HepG2 (cell line): ENCODE data around the gene RAB24. TPM values are rescaled to one million over a fixed set of nuclear protein-coding genes. Genes with fewer than 3 reads are reported as not detected.

Experiments
- ATAC-seq: fragments of 200-7000 bp; cut with Tn5 transposase; 3 replicates; pipeline ENCODE4 v1.9.1; 2020; ENCODE audit warnings: mild to moderate bottlenecking, moderate library complexity
- BruUV-seq: library from RNA; stranded (reverse); fragments of 400-500 nt; replicated peaks from 2 replicates; lab custom pipeline; 2021; lab: Mats Ljungman, UMichigan
- CTCF ChIA-PET: fragments of 300-600 bp; formaldehyde crosslinking; extraction: SDS; loops from one replicate; lab custom pipeline; 2021; ENCODE audit warnings: low total read pairs, inconsistent platforms, low intra/inter-chr PET ratio; lab: Yijun Ruan, JAX
- POLR2A ChIA-PET: fragments of 350-600 bp; sonication (Branson Sonifier 250); formaldehyde crosslinking; loops from one replicate; lab custom pipeline; 2020; ENCODE audit warnings: antibody characterized with exemption, inconsistent platforms; lab: Yijun Ruan, JAX
- DNase-seq: peaks from one replicate; pipeline ENCODE4 v3.0.0-alpha.2; 2015; ENCODE audit warnings: low spot score
- FAIRE-seq: peaks from 3 replicates; lab custom pipeline; 2011; peaks lifted over from hg19 to GRCh38; lab: Jason Lieb, UNC
- H2AFZ ChIP-seq: one replicate; pipeline ENCODE4 v1.6.1; 2011; ENCODE audit warnings: low read length, inconsistent platforms
- H3K27ac ChIP-seq: fragments of 300-600 bp; 3 replicates; pipeline ENCODE4 v1.8.0; 2011; ENCODE audit warnings: mixed run types, mild to moderate bottlenecking, mixed read lengths, low read length, inconsistent platforms; ENCODE audit not compliant: insufficient read depth; ENCODE audit errors: extremely low read length
- H3K27me3 ChIP-seq, 2 experiments: fragments of 200-600 bp in 1 of 2; 2 replicates in 1 of 2; 3 replicates in 1 of 2; pipeline versions ENCODE4 v1.6.0 to v1.8.0; 2011; ENCODE audit warnings: low read length in 2 of 2, mild to moderate bottlenecking in 2 of 2, moderate library complexity in 2 of 2, inconsistent platforms in 1 of 2; ENCODE audit not compliant: insufficient read depth in 2 of 2, control insufficient read depth in 1 of 2
- H3K36me3 ChIP-seq, 2 experiments: fragments of 200-600 bp in 1 of 2; replicated peaks in 1 of 2; 2 replicates in 1 of 2; 3 replicates in 1 of 2; pipeline versions ENCODE4 v1.5.1 to v1.8.0; 2011; ENCODE audit warnings: low read length in 2 of 2, inconsistent platforms in 1 of 2; ENCODE audit not compliant: insufficient read depth in 2 of 2, control insufficient read depth in 1 of 2
- H3K4me1 ChIP-seq: 2 replicates; pipeline ENCODE4 v1.5.1; 2012; ENCODE audit warnings: low read length, inconsistent platforms; ENCODE audit not compliant: insufficient read depth
- H3K4me2 ChIP-seq: 2 replicates; pipeline ENCODE4 v1.6.0; 2011; ENCODE audit warnings: low read depth, low read length, inconsistent platforms
- H3K4me3 ChIP-seq, 3 experiments: fragments of 200-600 bp in 1 of 3; sonication (generic), shearing (Covaris generic) in 1 of 3; replicated peaks in 1 of 3; 2 replicates each; pipeline ENCODE4 v1.5.1; 2011 to 2016; ENCODE audit warnings: low read length in 3 of 3, inconsistent platforms in 2 of 3, low read depth in 2 of 3, mild to moderate bottlenecking in 2 of 3, control low read depth in 1 of 3, mixed read lengths in 1 of 3; ENCODE audit not compliant: insufficient read depth in 1 of 3
- H3K79me2 ChIP-seq: one replicate; pipeline ENCODE4 v1.6.1; 2011; ENCODE audit warnings: low read length, inconsistent platforms; ENCODE audit not compliant: insufficient read depth
- H3K9ac ChIP-seq: 2 replicates; pipeline ENCODE4 v1.6.0; 2011; ENCODE audit warnings: mild to moderate bottlenecking, low read depth, low read length, inconsistent platforms; ENCODE audit not compliant: insufficient read depth
- H3K9me3 ChIP-seq: 2 replicates; pipeline ENCODE4 v1.5.1; 2012; ENCODE audit warnings: mild to moderate bottlenecking, low read length
- H4K20me1 ChIP-seq: 2 replicates; pipeline ENCODE4 v1.6.0; 2011; ENCODE audit warnings: inconsistent platforms, mild to moderate bottlenecking, low read length, moderate library complexity; ENCODE audit not compliant: insufficient read depth
- CAMTA2 ChIP-seq: sonication (generic); formaldehyde crosslinking; IDR thresholded peaks from 2 replicates; pipeline ENCODE4 v1.4.0; 2020; ENCODE audit warnings: mild to moderate bottlenecking, missing genetic modification reagents, borderline replicate concordance
- HES4 ChIP-seq: sonication (generic); formaldehyde crosslinking; IDR thresholded peaks from 2 replicates; pipeline ENCODE4 v1.9.0; 2021; ENCODE audit warnings: mild to moderate bottlenecking, missing genetic modification reagents, borderline replicate concordance
- PCBP2 ChIP-seq: fragments of 200-400 bp; formaldehyde crosslinking; optimal IDR thresholded peaks from 2 replicates; pipeline ENCODE3; 2018; ENCODE audit warnings: low read length, low read depth; ENCODE audit not compliant: poor library complexity, severe bottlenecking
- RAD21 ChIP-seq: fragments of 450-650 bp; formaldehyde crosslinking; IDR thresholded peaks from 2 replicates; pipeline ENCODE4 v1.5.0; 2020; ENCODE audit warnings: mild to moderate bottlenecking
- SAFB2 ChIP-seq: sonication (generic); formaldehyde crosslinking; IDR thresholded peaks from 2 replicates; pipeline ENCODE4 v1.5.1; 2020; ENCODE audit warnings: missing genetic modification reagents, low read depth, mild to moderate bottlenecking, borderline replicate concordance
- SP4 ChIP-seq: sonication (generic); formaldehyde crosslinking; IDR thresholded peaks from 2 replicates; pipeline ENCODE4 v1.8.1; 2023; ENCODE audit warnings: mild to moderate bottlenecking, missing genetic modification reagents
- STAT5B ChIP-seq: sonication (generic); formaldehyde crosslinking; IDR thresholded peaks from 2 replicates; pipeline ENCODE4 v1.4.0; 2020; ENCODE audit warnings: missing genetic modification reagents
- TBP ChIP-seq: sonication (generic); formaldehyde crosslinking; IDR thresholded peaks from 2 replicates; pipeline ENCODE4 v1.5.0; 2020; ENCODE audit warnings: missing genetic modification reagents
- ZC3H13 ChIP-seq: sonication (generic); formaldehyde crosslinking; IDR thresholded peaks from 2 replicates; pipeline ENCODE4 v1.8.1; 2023; ENCODE audit warnings: mild to moderate bottlenecking, missing genetic modification reagents, moderate library complexity
- ZKSCAN5 ChIP-seq: sonication (generic); formaldehyde crosslinking; IDR thresholded peaks from 2 replicates; pipeline ENCODE4 v1.5.1; 2020; ENCODE audit warnings: mild to moderate bottlenecking, missing genetic modification reagents
- ZNF484 ChIP-seq: sonication (generic); formaldehyde crosslinking; IDR thresholded peaks from 2 replicates; pipeline ENCODE4 v1.5.1; 2020; ENCODE audit warnings: mild to moderate bottlenecking, low read depth, missing genetic modification reagents, borderline replicate concordance
- ZNF552 ChIP-seq: sonication (generic); formaldehyde crosslinking; IDR thresholded peaks from 2 replicates; pipeline ENCODE4 v1.9.0; 2022; ENCODE audit warnings: missing genetic modification reagents, mild to moderate bottlenecking, borderline replicate concordance
- ZNF775 ChIP-seq: sonication (generic); formaldehyde crosslinking; IDR thresholded peaks from 2 replicates; pipeline ENCODE4 v1.4.0; 2020; ENCODE audit warnings: missing genetic modification reagents, mild to moderate bottlenecking, moderate library complexity, borderline replicate concordance
- ZNF776 ChIP-seq: sonication (generic); formaldehyde crosslinking; IDR thresholded peaks from 2 replicates; pipeline ENCODE4 v1.4.0; 2020; ENCODE audit warnings: mild to moderate bottlenecking, missing genetic modification reagents
- WGBS: methylation state at CpG from one replicate; pipeline ENCODE4 v1.1.6; 2017; ENCODE audit warnings: low lambda C conversion rate; 5-methylcytosine and 5-hydroxymethylcytosine counted together
- in situ Hi-C: cut with HindIII; loops from 2 replicates; pipeline ENCODE4 v1.10.0; 2017; ENCODE audit warnings: low pct_unique_long_range_greater_than_20kb; ENCODE audit not compliant: extremely low pct_ligation_motif_present
- intact Hi-C: fragments of 100-400 bp; cut with micrococcal nuclease; formaldehyde crosslinking; loops from one replicate; pipeline ENCODE4 v1.10.0; 2022; ENCODE audit not compliant: unreplicated experiment
- polyA plus RNA-seq, 8 experiments: library from polyadenylated mRNA; depleted of rRNA in 3 of 8; stranded (reverse) in 7 of 8; unstranded in 1 of 8; fragments of >200 nt; fragmentation: Illumina TruSeq in 4 of 8; extraction: Trizol in 4 of 8; gene quantifications; 2 replicates each; pipeline versions ENCODE4 v1.2.1 to v1.2.3, GENCODE V29; 2011 to 2016; ENCODE audit warnings: low read depth in 4 of 8, missing spikeins in 1 of 8, mixed read lengths in 1 of 8; ENCODE audit not compliant: insufficient read depth in 1 of 8
- total RNA-seq, 5 experiments: library from RNA; depleted of rRNA; stranded (reverse); fragments of >200 nt; fragmentation: Illumina TruSeq; extraction: Trizol; gene quantifications; 2 replicates each; pipeline ENCODE4 v1.2.3, GENCODE V29; 2016; ENCODE audit warnings: low read depth in 1 of 5
- TF ChIP-seq, protein P1 (sequence below): sonication (generic); formaldehyde crosslinking; IDR thresholded peaks from 2 replicates; pipeline ENCODE4 v1.4.0; 2020; ENCODE audit warnings: missing genetic modification reagents
- TF ChIP-seq, protein P2 (sequence below), 2 experiments: fragments of 450-650 bp in 1 of 2; sonication (generic) in 1 of 2; formaldehyde crosslinking; IDR thresholded peaks; 2 replicates each; pipeline versions ENCODE4 v1.5.0 to v1.8.0; 2020 to 2022; ENCODE audit warnings: mild to moderate bottlenecking in 1 of 2, missing genetic modification reagents in 1 of 2

RAB24 gene
- total and polyA plus RNA-seq, 2 of the 13 experiments (the other 11 are each of a cell fraction or from before 2014, with no cell fraction given), result 22.9 to 63.7 TPM

DNA sequence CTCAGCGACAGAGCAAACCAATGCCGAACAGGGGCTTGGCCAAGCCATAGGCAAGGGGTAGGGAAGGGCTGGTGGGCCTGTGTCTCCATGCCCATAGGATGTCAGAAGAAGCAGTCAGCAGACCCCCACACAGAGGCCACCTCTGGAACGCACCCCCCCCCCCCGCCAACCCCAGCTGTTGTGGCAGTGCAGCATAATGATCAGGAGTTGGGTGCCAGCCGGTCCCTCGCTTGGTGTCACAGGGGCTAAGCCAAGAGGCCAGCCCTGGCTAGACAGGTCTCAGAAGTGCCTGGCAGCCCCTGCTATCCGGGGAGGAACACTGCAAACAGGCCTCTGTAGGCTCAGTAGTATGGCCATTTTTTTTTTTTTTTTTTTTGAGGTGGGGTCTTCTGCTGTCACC is 11.9 kb upstream of the RAB24 start:
- Histone ChIP-seq H3K36me3 (peaks cover 4 to 9% of the 10 kb centered on the region in 2 experiments; a peak in 2 of 5 replicates), H2AFZ (no peak overlapping the region), H3K9me3 (no peaks in the 10 kb centered on the region), H3K27ac (peak overlapping the region; percentile 29)
- intact Hi-C loops, result loop anchor here (5.0 kb wide), 1 partner anchor 52 kb away; no protein-coding TSS in a partner anchor
- CTCF ChIA-PET, result no interaction called here
- TF ChIP-seq, protein P1, sequence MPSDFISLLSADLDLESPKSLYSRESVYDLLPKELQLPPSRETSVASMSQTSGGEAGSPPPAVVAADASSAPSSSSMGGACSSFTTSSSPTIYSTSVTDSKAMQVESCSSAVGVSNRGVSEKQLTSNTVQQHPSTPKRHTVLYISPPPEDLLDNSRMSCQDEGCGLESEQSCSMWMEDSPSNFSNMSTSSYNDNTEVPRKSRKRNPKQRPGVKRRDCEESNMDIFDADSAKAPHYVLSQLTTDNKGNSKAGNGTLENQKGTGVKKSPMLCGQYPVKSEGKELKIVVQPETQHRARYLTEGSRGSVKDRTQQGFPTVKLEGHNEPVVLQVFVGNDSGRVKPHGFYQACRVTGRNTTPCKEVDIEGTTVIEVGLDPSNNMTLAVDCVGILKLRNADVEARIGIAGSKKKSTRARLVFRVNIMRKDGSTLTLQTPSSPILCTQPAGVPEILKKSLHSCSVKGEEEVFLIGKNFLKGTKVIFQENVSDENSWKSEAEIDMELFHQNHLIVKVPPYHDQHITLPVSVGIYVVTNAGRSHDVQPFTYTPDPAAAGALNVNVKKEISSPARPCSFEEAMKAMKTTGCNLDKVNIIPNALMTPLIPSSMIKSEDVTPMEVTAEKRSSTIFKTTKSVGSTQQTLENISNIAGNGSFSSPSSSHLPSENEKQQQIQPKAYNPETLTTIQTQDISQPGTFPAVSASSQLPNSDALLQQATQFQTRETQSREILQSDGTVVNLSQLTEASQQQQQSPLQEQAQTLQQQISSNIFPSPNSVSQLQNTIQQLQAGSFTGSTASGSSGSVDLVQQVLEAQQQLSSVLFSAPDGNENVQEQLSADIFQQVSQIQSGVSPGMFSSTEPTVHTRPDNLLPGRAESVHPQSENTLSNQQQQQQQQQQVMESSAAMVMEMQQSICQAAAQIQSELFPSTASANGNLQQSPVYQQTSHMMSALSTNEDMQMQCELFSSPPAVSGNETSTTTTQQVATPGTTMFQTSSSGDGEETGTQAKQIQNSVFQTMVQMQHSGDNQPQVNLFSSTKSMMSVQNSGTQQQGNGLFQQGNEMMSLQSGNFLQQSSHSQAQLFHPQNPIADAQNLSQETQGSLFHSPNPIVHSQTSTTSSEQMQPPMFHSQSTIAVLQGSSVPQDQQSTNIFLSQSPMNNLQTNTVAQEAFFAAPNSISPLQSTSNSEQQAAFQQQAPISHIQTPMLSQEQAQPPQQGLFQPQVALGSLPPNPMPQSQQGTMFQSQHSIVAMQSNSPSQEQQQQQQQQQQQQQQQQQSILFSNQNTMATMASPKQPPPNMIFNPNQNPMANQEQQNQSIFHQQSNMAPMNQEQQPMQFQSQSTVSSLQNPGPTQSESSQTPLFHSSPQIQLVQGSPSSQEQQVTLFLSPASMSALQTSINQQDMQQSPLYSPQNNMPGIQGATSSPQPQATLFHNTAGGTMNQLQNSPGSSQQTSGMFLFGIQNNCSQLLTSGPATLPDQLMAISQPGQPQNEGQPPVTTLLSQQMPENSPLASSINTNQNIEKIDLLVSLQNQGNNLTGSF, result no peak
- no peak for TF ChIP-seq ZNF552
- TF ChIP-seq ZNF484 (CRISPR knock-in tag), result no peak
- no peak for TF ChIP-seq PCBP2
- TF ChIP-seq RAD21 (CRISPR knock-in tag), result no peak
- TF ChIP-seq ZC3H13, result no peak
- TF ChIP-seq, protein P2, sequence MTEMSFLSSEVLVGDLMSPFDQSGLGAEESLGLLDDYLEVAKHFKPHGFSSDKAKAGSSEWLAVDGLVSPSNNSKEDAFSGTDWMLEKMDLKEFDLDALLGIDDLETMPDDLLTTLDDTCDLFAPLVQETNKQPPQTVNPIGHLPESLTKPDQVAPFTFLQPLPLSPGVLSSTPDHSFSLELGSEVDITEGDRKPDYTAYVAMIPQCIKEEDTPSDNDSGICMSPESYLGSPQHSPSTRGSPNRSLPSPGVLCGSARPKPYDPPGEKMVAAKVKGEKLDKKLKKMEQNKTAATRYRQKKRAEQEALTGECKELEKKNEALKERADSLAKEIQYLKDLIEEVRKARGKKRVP (CRISPR knock-in tag; IDR thresholded peaks at IDR 0.05), result no peak
- no peak for TF ChIP-seq SP4
- TF ChIP-seq ZNF776, result no peak
- TF ChIP-seq ZKSCAN5 (CRISPR knock-in tag), result no peak
- no peak for TF ChIP-seq CAMTA2 (CRISPR knock-in tag)
- TF ChIP-seq ZNF775 (CRISPR knock-in tag), result no peak
- TF ChIP-seq STAT5B (CRISPR knock-in tag), result no peak
- no peak for TF ChIP-seq HES4 (CRISPR knock-in tag)
- TF ChIP-seq TBP (CRISPR knock-in tag), result no peak
- no peak for TF ChIP-seq SAFB2 (CRISPR knock-in tag)
- TF ChIP-seq, all 625 proteins: peak for 0
- H3K4me1 ChIP-seq, result peaks cover 49% of the 10 kb centered on the region
- WGBS, result 85% methylated on average over 4 of the region's 7 CpGs
- no peak overlapping the region for H3K9ac ChIP-seq
- POLR2A ChIA-PET, result interaction anchor here (1.0 kb wide), 1 partner anchor 63 kb away, joined by 4 read pairs; no protein-coding TSS in a partner anchor
- BruUV-seq, result no TSS peak
- H4K20me1 ChIP-seq, result 0 out of 2 replicates have a peak, but pooled peaks cover 5% of the 10 kb centered on the region
- ATAC-seq (no peak), FAIRE-seq (no peak), DNase-seq (no peak)
- no peaks in the 10 kb centered on the region for H3K27me3 ChIP-seq
- H3K4me2 ChIP-seq, result no peak overlapping the region
- in situ Hi-C loops, result no loop called here
- peaks cover 4% of the 10 kb centered on the region for H3K79me2 ChIP-seq
- H3K4me3 ChIP-seq, result no peak overlapping the region
